CD4-positive, alpha-beta T cell treated with Interleukin-10 for 1 hour (primary cell): ENCODE results near the gene TMEM150B.

ENCODE experiments used
- DNase-seq: peaks from one replicate; pipeline ENCODE4 v3.0.0-alpha.2; 2020

The TMEM150B gene

GRCh38 chr19:55275851-55276719 lies 49.1 kb downstream of the TMEM150B start:
- peak; percentile 48 for DNase-seq

- DNase-seq = no peak
Observed at GRCh38 chr19:55273978-55274707, 51.0 kb downstream of the TMEM150B start.

- DNase-seq = no peak
Observed at GRCh38 chr19:55272142-55272541, 53.0 kb downstream of the TMEM150B start.

GRCh38 chr19:55270172-55270942 lies 54.8 kb downstream of the TMEM150B start:
- DNase-seq = no peak

GRCh38 chr19:55269299-55269698 lies 55.8 kb downstream of the TMEM150B start:
- DNase-seq = no peak

- no peak for DNase-seq
Observed at GRCh38 chr19:55266840-55267239, 58.3 kb downstream of the TMEM150B start.

GRCh38 chr19:55266404-55266803 lies 58.7 kb downstream of the TMEM150B start:
- DNase-seq = no peak

GRCh38 chr19:55265723-55266386 lies 59.3 kb downstream of the TMEM150B start:
- DNase-seq = no peak

GRCh38 chr19:55265173-55265572 lies 60.0 kb downstream of the TMEM150B start:
- no peak for DNase-seq

- no peak for DNase-seq
Observed at GRCh38 chr19:55264531-55264930, 60.6 kb downstream of the TMEM150B start.
